PC-3 (cell line): ENCODE results near the gene PRELID2. TPM values are rescaled to one million over a fixed set of nuclear protein-coding genes. Genes with fewer than 3 reads are reported as not detected.
"Not testable (repeated sequence)": the region's sequence is repeated elsewhere in the genome, so short reads cannot be mapped to it uniquely, and the experiment has no call there.

Source experiments
- ATAC-seq: fragments of 200-7000 bp; cut with Tn5 transposase; 2 replicates; pipeline ENCODE4 v1.9.1; 2020; ENCODE audit warnings: mild to moderate bottlenecking, moderate library complexity
- BruUV-seq: library from RNA; stranded (reverse); fragments of 400-500 nt; replicated peaks from 2 replicates; lab custom pipeline; 2021; lab: Mats Ljungman, UMichigan
- CTCF ChIA-PET: fragments of 300-600 bp; sonication (Branson Sonifier 250); formaldehyde crosslinking; loops from one replicate; lab custom pipeline; 2022; ENCODE audit warnings: antibody characterized with exemption; lab: Charles Lee
- POLR2A ChIA-PET: fragments of 300-600 bp; sonication (Branson Sonifier 250); formaldehyde crosslinking; loops from one replicate; lab custom pipeline; 2022; ENCODE audit warnings: antibody characterized with exemption; ENCODE audit not compliant: unreplicated experiment; lab: Charles Lee
- DNase-seq: peaks from one replicate; pipeline ENCODE4 v3.0.0-alpha.2; 2015
- H2AFZ ChIP-seq: fragments of 300-600 bp; sonication (generic); 2 replicates; pipeline ENCODE4 v1.6.0; 2016; ENCODE audit warnings: antibody characterized with exemption, low read length
- H3F3A ChIP-seq: fragments of 300-600 bp; sonication (generic); one replicate; pipeline ENCODE4 v1.6.0; 2017; ENCODE audit warnings: antibody characterized with exemption, low read length, control low read depth, mild to moderate bottlenecking; ENCODE audit not compliant: unreplicated experiment
- H3K27ac ChIP-seq: fragments of 300-600 bp; sonication (generic); 2 replicates; pipeline ENCODE4 v1.5.1; 2016; ENCODE audit warnings: mild to moderate bottlenecking, low read length
- H3K27me3 ChIP-seq: fragments of 300-600 bp; sonication (generic); 2 replicates; pipeline ENCODE4 v1.6.1; 2016; ENCODE audit warnings: low read length, mixed read lengths
- H3K36me3 ChIP-seq: fragments of 300-600 bp; sonication (generic); 2 replicates; pipeline ENCODE4 v1.6.1; 2016; ENCODE audit warnings: low read depth, mixed run types, low read length, mixed read lengths
- H3K4me1 ChIP-seq: fragments of 300-600 bp; sonication (generic); 2 replicates; pipeline ENCODE4 v1.5.1; 2016; ENCODE audit warnings: low read length; ENCODE audit not compliant: insufficient read depth
- H3K4me2 ChIP-seq: fragments of 300-600 bp; sonication (generic); 2 replicates; pipeline ENCODE4 v1.6.0; 2016; ENCODE audit warnings: low read length
- H3K4me3 ChIP-seq: fragments of 300-600 bp; sonication (generic); 2 replicates; pipeline ENCODE4 v1.5.1; 2016; ENCODE audit warnings: mild to moderate bottlenecking, low read length, mixed read lengths
- H3K79me2 ChIP-seq: fragments of 300-600 bp; sonication (generic); 2 replicates; pipeline ENCODE4 v1.6.1; 2017; ENCODE audit warnings: low read length, mixed read lengths
- H3K9ac ChIP-seq: fragments of 300-600 bp; sonication (generic); 2 replicates; pipeline ENCODE4 v1.6.0; 2016; ENCODE audit warnings: mild to moderate bottlenecking, low read length
- H3K9me2 ChIP-seq: fragments of 300-600 bp; sonication (generic); replicated peaks from 2 replicates; pipeline ENCODE4 v1.6.1; 2016; ENCODE audit warnings: mixed run types, low read length, mixed read lengths
- H3K9me3 ChIP-seq: fragments of 300-600 bp; sonication (generic); 2 replicates; pipeline ENCODE4 v1.6.1; 2016; ENCODE audit warnings: low read length, mixed read lengths
- H4K20me1 ChIP-seq: fragments of 300-600 bp; sonication (generic); 2 replicates; pipeline ENCODE4 v1.6.1; 2016; ENCODE audit warnings: low read length, mixed read lengths
- EZH2 ChIP-seq: fragments of 300-600 bp; sonication (generic); IDR thresholded peaks from one replicate; pipeline ENCODE4 v1.6.1; 2017; ENCODE audit warnings: antibody characterized with exemption, mild to moderate bottlenecking, low read length; ENCODE audit not compliant: unreplicated experiment
- EZH2phosphoT487 ChIP-seq: fragments of 300-600 bp; sonication (generic); IDR thresholded peaks from 2 replicates; pipeline ENCODE4 v1.6.1; 2018; ENCODE audit warnings: mild to moderate bottlenecking, antibody characterized with exemption, low read length, borderline replicate concordance
- intact Hi-C: fragments of 100-400 bp; cut with micrococcal nuclease; formaldehyde crosslinking; loops from 2 replicates; pipeline ENCODE4 v1.9.0; 2023
- total RNA-seq: library from RNA; depleted of rRNA; stranded (reverse); fragments of >200 nt; gene quantifications from 2 replicates; pipeline ENCODE4 v1.2.3, GENCODE V29; 2014
- TF ChIP-seq, protein P1 (sequence below): fragments of 300-600 bp; sonication (generic); conservative IDR thresholded peaks from 2 replicates; pipeline ENCODE4 v1.5.1; 2017; ENCODE audit warnings: antibody characterized with exemption, low read depth, mild to moderate bottlenecking, low read length

The PRELID2 gene
- total RNA-seq, 1 experiment from 2014 or later = 23.7 TPM

DNA sequence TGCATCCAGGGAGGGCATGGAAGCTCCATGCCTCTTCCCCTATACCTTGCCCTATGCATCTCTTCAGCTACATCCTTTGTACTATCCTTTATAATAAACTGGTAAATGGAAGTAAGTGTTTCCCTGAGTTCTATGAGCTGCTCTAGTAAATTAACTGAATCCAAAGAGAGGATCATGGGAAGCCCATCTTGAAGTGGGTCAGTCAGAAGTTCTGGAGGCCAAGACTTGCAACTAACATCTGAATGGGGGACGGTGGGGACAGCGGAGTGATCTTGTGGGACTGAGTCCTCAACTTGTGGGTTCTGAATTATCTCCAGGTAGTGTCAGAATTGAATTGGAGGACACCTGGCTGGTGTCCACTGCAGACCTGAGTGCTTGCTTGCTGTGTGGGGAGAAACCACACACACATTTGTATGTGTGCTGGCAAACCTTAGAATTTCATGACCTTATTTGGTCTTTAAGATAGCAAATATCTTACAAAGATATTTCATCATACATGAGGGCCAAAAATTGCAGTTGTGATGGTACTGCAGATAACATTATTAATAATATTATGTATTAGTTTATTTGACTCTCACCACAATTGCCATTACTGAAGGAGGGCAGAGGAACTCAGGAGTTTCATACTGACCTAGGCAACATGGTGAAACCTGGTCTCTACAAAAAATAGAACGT, 5.5 kb upstream of the PRELID2 start:
- no peaks in the 10 kb centered on the region for H3F3A ChIP-seq
- no peaks in the 10 kb centered on the region for H3K79me2 ChIP-seq
- H3K4me3 ChIP-seq = no peak overlapping the region
- no peak overlapping the region for H3K27ac ChIP-seq
- H3K9me3 ChIP-seq = no peaks in the 10 kb centered on the region
- H2AFZ ChIP-seq = no peak overlapping the region
- ATAC-seq (no peak), DNase-seq (no peak)
- intact Hi-C loops = no loop called here
- no peaks in the 10 kb centered on the region for H3K27me3 ChIP-seq
- BruUV-seq = no TSS peak
- no peaks in the 10 kb centered on the region for H3K36me3 ChIP-seq
- H3K9ac ChIP-seq = no peak overlapping the region
- no peaks in the 10 kb centered on the region for H3K9me2 ChIP-seq
- TF ChIP-seq, protein P1, sequence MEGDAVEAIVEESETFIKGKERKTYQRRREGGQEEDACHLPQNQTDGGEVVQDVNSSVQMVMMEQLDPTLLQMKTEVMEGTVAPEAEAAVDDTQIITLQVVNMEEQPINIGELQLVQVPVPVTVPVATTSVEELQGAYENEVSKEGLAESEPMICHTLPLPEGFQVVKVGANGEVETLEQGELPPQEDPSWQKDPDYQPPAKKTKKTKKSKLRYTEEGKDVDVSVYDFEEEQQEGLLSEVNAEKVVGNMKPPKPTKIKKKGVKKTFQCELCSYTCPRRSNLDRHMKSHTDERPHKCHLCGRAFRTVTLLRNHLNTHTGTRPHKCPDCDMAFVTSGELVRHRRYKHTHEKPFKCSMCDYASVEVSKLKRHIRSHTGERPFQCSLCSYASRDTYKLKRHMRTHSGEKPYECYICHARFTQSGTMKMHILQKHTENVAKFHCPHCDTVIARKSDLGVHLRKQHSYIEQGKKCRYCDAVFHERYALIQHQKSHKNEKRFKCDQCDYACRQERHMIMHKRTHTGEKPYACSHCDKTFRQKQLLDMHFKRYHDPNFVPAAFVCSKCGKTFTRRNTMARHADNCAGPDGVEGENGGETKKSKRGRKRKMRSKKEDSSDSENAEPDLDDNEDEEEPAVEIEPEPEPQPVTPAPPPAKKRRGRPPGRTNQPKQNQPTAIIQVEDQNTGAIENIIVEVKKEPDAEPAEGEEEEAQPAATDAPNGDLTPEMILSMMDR = no peak
- TF ChIP-seq EZH2 = no peak
- TF ChIP-seq EZH2phosphoT487 = no peak
- H3K4me2 ChIP-seq = no peak overlapping the region
- peaks cover 6% of the 10 kb centered on the region for H3K4me1 ChIP-seq
- CTCF ChIA-PET = no interaction called here
- POLR2A ChIA-PET = no interaction called here
- no peaks in the 10 kb centered on the region for H4K20me1 ChIP-seq

DNA sequence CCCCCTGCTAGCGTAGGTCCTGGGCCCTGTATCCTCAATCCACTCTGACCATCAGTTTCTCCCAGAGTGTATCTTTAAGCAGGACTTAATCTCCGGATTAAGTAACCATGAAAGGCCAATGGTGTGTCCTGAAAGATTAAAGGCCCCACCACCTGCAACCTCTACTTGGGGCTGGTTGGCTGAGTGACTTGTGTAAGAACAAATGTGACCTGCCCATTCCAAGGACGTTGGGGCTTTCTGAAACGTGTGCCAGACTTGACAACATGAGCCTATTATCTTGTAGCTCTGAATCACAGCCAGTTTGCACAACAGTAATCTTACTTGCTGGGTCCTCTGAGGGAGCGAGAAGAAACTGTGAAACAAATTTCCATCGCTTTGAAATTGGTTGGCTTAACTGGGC, 3.1 kb upstream of the PRELID2 start:
- Histone ChIP-seq H2AFZ (no peak overlapping the region), H3K4me1 (peaks cover 6% of the 10 kb centered on the region), H3K4me3 (no peak overlapping the region), H3K79me2 (no peaks in the 10 kb centered on the region), H3K27me3 (no peaks in the 10 kb centered on the region), H3K9me2 (no peaks in the 10 kb centered on the region), H3F3A (no peaks in the 10 kb centered on the region), H3K9ac (no peak overlapping the region), H3K27ac (no peak overlapping the region), H3K36me3 (no peaks in the 10 kb centered on the region), H3K4me2 (no peak overlapping the region), H4K20me1 (no peaks in the 10 kb centered on the region), H3K9me3 (no peaks in the 10 kb centered on the region)
- intact Hi-C loops = no loop called here
- POLR2A ChIA-PET = no interaction called here
- DNase-seq (no peak), ATAC-seq (no peak)
- TF ChIP-seq, protein P1 = no peak
- TF ChIP-seq EZH2 (no peak), EZH2phosphoT487 (no peak)
- no TSS peak for BruUV-seq
- CTCF ChIA-PET = no interaction called here

DNA sequence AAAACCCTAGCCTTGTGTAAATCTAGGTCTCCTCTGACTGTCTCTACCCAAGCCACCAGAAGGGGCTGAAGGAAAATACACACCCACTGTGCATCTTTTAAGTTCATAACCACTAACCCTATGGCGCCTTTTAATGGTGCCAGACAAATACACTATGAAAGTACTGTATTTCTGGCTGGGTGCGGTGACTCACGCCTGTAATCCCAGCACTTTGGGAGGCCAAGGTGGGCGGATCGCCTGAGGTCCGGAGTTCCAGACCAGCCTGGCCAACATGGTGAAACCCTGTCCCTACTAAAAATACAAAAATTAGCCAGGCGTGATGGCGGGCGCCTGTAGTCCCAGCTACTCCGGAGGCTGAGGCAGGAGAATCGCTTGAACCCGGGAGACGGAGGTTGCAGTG, 1.1 kb upstream of the PRELID2 start:
- POLR2A ChIA-PET, H3K4me1 ChIP-seq, DNase-seq, BruUV-seq, H3K9ac ChIP-seq, H3K36me3 ChIP-seq, H3K9me3 ChIP-seq, H3F3A ChIP-seq, intact Hi-C loops, ATAC-seq, H4K20me1 ChIP-seq, CTCF ChIA-PET, H3K4me3 ChIP-seq, H3K9me2 ChIP-seq, H3K27ac ChIP-seq, H3K79me2 ChIP-seq, H2AFZ ChIP-seq, H3K27me3 ChIP-seq: not testable (repeated sequence)
- H3K4me2 ChIP-seq = peak overlapping the region; percentile 77
